Neuron (in vitro differentiated cells): ENCODE results near the gene SORCS3.

Source experiments
- H2AFZ ChIP-seq: one replicate; pipeline ENCODE4 v1.6.1; 2013; ENCODE audit warnings: low read depth, mild to moderate bottlenecking, inconsistent platforms, low read length, moderate library complexity
- H3K27me3 ChIP-seq: one replicate; pipeline ENCODE4 v1.6.1; 2013; ENCODE audit warnings: low read length; ENCODE audit not compliant: insufficient read depth
- H3K36me3 ChIP-seq: one replicate; pipeline ENCODE4 v1.6.1; 2013; ENCODE audit warnings: low read length; ENCODE audit not compliant: insufficient read depth
- H3K4me1 ChIP-seq: one replicate; pipeline ENCODE4 v1.6.1; 2013; ENCODE audit warnings: low read length; ENCODE audit not compliant: insufficient read depth
- H3K4me3 ChIP-seq: 2 replicates; pipeline ENCODE4 v1.5.1; 2013; ENCODE audit warnings: mild to moderate bottlenecking, low read length, moderate library complexity
- H3K9me3 ChIP-seq: one replicate; pipeline ENCODE4 v1.6.1; 2013; ENCODE audit warnings: low read length

The SORCS3 gene

DNA sequence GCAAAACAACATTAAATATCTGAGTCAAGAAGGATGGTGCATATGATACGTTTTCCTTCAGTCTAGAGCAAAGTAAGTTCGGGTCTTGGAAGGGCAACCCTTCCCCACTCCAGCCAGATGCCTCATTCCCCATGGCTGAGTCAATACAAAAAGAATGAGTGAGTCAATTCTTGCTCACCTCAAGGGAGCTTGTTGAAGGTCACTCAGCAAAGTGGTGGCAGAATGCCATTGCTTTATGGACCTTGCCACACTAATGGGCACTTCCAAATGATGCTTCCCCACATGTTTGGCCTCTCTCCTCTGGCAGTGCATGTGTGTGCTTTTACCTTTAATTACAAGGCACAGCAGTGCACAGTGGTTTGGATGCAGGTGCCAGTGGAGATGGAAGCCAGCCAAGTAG, 296.5 kb downstream of the SORCS3 start:
- no peak overlapping the region for H2AFZ ChIP-seq
- H3K4me3 ChIP-seq: no peak overlapping the region
- H3K36me3 ChIP-seq: no peaks in the 10 kb centered on the region
- no peaks in the 10 kb centered on the region for H3K4me1 ChIP-seq
- no peaks in the 10 kb centered on the region for H3K9me3 ChIP-seq
- no peaks in the 10 kb centered on the region for H3K27me3 ChIP-seq

DNA sequence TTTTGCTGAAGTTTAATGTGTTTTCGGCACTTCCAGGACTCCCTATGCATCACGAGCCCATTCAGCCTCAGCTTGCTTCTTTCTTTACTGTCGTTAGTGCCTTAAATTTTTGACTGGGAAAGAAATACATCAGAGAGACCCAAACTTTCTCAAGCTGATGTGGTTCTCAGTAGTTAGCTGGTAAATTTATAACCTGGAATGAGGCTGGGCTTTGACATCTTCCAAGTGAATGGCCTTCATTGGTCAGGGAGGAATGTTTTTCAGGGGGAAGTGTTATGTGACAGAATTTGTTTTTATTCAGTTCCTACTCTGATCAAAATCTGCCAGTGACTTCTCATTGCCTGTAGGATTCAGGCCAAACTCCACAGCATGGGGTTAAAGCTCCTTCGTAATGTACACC, 296.9 kb downstream of the SORCS3 start:
- no peaks in the 10 kb centered on the region for H3K27me3 ChIP-seq
- H3K4me1 ChIP-seq: no peaks in the 10 kb centered on the region
- H3K4me3 ChIP-seq: no peak overlapping the region
- no peaks in the 10 kb centered on the region for H3K9me3 ChIP-seq
- H3K36me3 ChIP-seq: no peaks in the 10 kb centered on the region
- H2AFZ ChIP-seq: no peak overlapping the region

DNA sequence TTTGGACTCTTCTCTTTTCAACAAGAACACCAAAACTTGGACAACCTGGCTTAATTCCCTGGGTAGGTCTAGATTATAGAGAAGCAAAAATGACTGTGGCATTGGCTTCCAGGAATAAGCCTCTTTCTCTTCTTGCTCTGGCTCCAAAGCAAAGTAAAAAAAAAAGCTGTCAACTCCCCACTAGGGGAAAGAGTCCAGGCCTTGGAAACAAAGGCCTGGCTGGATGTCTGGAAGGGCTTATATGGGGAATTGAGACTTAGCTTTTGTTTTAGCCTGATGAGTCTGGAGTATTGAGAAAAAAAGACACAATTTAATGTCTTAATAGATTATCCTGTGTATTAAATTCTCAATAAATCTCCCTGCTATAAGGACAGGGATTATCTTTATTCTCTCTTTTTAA, 300.6 kb downstream of the SORCS3 start:
- no peaks in the 10 kb centered on the region for H3K4me1 ChIP-seq
- H3K9me3 ChIP-seq: no peaks in the 10 kb centered on the region
- no peaks in the 10 kb centered on the region for H3K36me3 ChIP-seq
- no peaks in the 10 kb centered on the region for H3K27me3 ChIP-seq
- no peak overlapping the region for H2AFZ ChIP-seq
- H3K4me3 ChIP-seq: no peak overlapping the region

DNA sequence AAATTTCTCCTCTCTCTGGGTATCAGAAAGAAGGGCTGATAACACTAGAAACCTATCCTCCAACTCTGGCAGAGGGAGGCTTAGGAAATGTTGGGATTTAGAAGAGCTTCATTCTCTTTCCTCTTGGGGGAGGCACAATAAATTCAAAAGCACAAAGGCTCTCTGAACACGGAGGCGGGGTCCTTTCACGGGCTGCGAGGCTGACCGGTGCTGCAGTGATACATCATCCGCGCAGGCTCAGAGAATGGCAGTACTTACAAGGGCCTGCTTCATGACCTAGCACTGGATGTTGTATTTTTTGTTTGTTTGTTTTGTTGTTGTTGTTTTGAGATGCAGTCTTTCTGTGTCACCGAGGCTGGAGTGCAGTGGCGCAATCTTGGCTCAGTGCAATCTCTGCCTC, 306.2 kb downstream of the SORCS3 start:
- Histone ChIP-seq H3K9me3 (no peaks in the 10 kb centered on the region), H3K4me1 (no peaks in the 10 kb centered on the region), H3K27me3 (no peaks in the 10 kb centered on the region), H3K36me3 (no peaks in the 10 kb centered on the region), H2AFZ (no peak overlapping the region), H3K4me3 (no peak overlapping the region)

DNA sequence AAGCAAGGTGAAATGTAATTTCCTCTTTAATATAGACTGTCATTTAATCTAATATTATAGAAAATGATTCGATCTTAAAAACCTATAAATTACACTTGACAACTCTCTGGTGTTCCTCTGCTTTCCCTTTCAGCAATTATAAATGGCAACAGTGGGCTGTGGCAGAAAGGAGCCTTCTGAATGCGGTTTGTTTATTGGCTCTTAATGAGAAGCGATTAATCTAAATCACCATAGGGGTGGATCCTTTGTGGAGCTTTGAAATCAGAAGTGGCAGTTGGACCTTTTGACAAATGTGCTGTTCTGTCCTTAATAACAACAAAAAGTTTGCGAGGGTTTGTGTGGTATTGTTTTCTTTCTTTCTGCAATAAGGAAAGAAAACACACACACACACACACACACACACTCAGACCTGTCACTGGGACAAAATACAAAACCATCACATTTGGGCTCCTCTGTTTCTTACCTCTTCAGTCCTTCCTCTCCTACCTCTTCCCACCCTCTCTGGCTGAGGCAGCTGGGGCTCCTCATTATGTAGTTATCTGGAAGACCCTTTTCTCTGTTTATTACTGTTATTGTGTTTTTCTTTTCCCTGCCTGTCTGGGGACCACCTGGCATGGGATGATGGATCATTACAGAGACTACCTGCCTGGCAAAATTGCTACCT, 316.2 kb downstream of the SORCS3 start:
- Histone ChIP-seq H3K9me3 (no peaks in the 10 kb centered on the region), H3K4me1 (no peaks in the 10 kb centered on the region), H3K36me3 (no peaks in the 10 kb centered on the region), H2AFZ (no peak overlapping the region), H3K4me3 (no peak overlapping the region), H3K27me3 (no peaks in the 10 kb centered on the region)

DNA sequence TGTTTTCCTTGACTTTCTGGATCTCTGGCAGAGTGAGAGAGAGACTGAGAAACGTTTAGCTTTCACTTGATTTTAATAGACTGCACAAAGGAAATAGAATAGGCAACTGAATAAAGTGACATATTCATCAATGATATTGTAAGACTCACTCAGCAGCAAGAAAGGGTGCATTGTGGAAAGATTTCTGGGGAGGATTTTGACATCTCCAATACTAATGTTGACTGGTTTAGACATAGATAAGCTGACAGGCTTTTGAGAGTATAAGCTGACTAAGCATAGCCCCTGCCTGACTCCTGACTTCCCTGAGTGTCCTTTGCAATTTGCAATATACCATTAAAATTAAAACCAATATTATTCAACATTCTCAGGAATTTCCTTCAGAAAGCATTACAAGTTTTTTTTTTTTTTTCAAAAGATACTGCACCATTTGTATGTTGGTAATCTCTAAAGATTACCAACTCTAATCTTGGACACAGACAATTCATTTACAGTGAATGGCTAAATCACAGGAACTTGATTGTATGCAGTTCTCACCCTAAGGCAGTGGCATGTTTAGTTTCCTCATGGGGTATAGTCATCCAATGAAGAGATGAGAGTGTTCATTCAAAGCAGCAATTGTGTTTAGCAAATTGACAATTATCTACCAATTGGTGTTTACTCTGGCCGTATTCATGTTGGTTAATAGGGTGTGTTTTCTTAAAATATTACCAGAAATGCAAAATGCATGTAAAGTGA, 325.6 kb downstream of the SORCS3 start:
- Histone ChIP-seq H3K4me3 (no peak overlapping the region), H3K9me3 (no peaks in the 10 kb centered on the region), H2AFZ (no peak overlapping the region), H3K36me3 (no peaks in the 10 kb centered on the region), H3K4me1 (no peaks in the 10 kb centered on the region), H3K27me3 (no peaks in the 10 kb centered on the region)

DNA sequence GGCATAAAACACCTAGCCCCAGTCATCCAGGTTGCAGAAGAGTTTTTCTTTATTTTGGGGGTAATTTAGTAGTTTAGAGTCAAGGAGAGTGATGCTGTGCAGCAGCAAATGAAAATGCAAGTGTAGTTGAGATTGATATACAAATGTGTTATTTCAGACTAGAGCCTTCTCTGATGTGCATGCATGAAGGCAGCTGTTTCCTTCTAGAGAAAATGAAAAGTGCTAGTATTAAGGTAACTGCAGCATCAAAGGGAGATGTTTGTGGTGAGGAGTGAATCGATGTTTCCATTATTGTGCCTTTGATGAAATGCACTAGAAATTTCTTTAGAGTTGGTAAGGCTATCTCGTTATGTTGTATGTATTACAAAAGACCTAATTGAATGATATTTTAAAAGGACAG, 339.3 kb downstream of the SORCS3 start:
- no peak overlapping the region for H3K4me3 ChIP-seq
- H3K4me1 ChIP-seq: no peaks in the 10 kb centered on the region
- H3K9me3 ChIP-seq: no peaks in the 10 kb centered on the region

DNA sequence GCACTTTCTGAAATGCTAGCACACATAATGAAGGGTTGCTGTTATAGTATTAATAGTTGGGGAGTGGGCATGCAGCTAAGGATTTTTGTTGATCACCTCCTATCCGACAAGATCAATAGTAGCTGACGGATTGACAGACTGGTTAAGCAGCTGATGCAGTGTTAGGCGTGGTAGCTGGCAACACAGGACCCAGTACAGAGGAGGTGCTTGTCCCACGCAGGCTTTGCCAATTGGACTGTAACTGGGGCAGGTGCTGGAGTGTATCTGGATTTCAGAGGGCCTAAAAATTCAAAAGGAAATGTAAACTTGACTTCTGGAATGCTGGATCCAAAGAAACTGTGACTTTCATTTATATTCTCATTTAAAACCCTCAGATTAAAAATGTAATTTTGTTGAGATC, 340.9 kb downstream of the SORCS3 start:
- H3K4me3 ChIP-seq: no peak overlapping the region
- H3K4me1 ChIP-seq: no peaks in the 10 kb centered on the region
- no peaks in the 10 kb centered on the region for H3K9me3 ChIP-seq
- H2AFZ ChIP-seq: no peak overlapping the region
- no peaks in the 10 kb centered on the region for H3K27me3 ChIP-seq
- no peaks in the 10 kb centered on the region for H3K36me3 ChIP-seq

More for the DNA sequence above, 339.3 kb downstream of the SORCS3 start:
- no peaks in the 10 kb centered on the region for H3K27me3 ChIP-seq
- H3K36me3 ChIP-seq: no peaks in the 10 kb centered on the region
- no peak overlapping the region for H2AFZ ChIP-seq

DNA sequence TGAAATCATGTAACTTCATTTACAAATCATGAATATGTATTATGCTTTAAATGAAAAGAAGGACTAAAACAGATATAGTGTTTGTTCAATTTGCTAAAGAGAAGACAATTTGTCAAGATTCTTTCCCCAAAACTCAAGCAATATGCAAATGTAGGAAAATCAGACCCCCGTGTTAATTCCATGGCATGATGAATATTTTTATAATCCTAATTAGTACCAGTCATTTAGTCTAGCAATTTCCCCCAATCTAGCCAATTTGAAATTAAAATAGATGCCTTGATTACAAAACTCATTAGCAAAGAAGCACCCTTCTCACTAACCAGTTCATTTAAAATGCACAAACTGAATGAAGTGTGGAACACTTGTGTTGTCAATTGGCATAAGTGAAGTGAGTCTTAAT, 347.6 kb downstream of the SORCS3 start:
- Histone ChIP-seq H3K36me3 (no peaks in the 10 kb centered on the region), H2AFZ (no peak overlapping the region), H3K9me3 (no peaks in the 10 kb centered on the region), H3K4me3 (no peak overlapping the region), H3K4me1 (no peaks in the 10 kb centered on the region), H3K27me3 (no peaks in the 10 kb centered on the region)

DNA sequence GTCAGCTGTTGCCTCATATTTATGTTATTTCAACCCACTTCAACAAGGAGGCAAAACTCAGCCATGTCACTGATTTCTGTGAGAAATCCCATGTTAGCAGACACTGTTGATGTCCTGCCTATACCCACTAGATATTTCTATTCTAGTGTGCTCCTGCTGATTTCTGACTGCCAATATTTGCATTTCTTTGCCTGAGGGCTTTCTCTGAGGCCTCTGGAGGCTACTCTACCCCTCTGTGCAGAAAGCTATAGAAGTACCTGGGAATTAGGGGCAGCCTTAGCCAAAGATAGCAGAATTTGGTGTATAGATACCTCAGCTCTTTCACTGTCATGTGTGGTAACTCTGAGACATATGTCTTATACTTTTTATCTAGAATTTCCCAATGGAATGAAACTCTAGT, 348.8 kb downstream of the SORCS3 start:
- H3K4me1 ChIP-seq: no peaks in the 10 kb centered on the region
- no peak overlapping the region for H2AFZ ChIP-seq
- no peak overlapping the region for H3K4me3 ChIP-seq
- H3K27me3 ChIP-seq: no peaks in the 10 kb centered on the region
- no peaks in the 10 kb centered on the region for H3K9me3 ChIP-seq
- no peaks in the 10 kb centered on the region for H3K36me3 ChIP-seq

DNA sequence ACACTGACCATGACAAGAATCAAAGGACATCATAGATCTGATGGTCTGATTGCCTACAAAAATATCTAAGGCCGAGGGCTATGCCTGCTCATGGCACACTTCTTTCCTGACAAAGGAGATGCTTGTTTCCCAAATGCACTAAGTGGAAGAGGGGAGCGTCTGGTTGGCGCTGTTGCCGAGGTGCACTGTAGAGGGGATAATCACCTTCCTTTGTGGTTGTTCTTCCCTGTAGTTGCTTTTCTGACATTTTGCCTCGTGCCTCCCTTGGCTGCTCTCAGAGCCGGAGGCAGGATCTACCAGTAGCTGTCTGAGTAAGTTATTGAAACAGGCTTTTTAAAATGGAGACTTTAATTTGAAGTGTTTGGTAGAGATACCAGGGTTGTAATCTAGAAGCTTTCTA, 352.0 kb downstream of the SORCS3 start:
- Histone ChIP-seq H2AFZ (no peak overlapping the region), H3K27me3 (no peaks in the 10 kb centered on the region)

DNA sequence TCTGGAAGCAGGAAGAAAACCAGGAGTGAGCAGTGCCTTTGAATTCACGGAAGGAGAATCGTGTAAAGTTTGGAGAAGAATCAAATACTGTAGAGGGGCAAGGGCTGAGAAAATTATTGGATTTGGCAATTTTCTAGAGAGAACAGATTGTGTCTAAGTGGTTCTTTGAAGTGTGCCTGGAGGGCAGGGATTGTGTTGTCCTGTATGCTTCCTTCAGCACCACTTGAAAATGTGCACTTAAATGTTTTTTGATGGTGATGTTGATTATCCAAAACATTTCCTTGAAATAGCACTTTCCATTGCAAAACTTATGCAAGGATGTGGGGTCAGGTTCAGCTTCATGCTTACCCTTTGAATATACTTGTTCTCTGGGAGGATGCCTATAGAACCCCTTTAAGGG, 360.2 kb downstream of the SORCS3 start:
- Histone ChIP-seq H3K36me3 (no peaks in the 10 kb centered on the region), H3K4me1 (no peaks in the 10 kb centered on the region), H2AFZ (no peak overlapping the region), H3K9me3 (no peaks in the 10 kb centered on the region), H3K27me3 (no peaks in the 10 kb centered on the region), H3K4me3 (no peak overlapping the region)

More for the DNA sequence above, 352.0 kb downstream of the SORCS3 start:
- Histone ChIP-seq H3K4me1 (no peaks in the 10 kb centered on the region), H3K4me3 (no peak overlapping the region), H3K36me3 (no peaks in the 10 kb centered on the region), H3K9me3 (no peaks in the 10 kb centered on the region)

DNA sequence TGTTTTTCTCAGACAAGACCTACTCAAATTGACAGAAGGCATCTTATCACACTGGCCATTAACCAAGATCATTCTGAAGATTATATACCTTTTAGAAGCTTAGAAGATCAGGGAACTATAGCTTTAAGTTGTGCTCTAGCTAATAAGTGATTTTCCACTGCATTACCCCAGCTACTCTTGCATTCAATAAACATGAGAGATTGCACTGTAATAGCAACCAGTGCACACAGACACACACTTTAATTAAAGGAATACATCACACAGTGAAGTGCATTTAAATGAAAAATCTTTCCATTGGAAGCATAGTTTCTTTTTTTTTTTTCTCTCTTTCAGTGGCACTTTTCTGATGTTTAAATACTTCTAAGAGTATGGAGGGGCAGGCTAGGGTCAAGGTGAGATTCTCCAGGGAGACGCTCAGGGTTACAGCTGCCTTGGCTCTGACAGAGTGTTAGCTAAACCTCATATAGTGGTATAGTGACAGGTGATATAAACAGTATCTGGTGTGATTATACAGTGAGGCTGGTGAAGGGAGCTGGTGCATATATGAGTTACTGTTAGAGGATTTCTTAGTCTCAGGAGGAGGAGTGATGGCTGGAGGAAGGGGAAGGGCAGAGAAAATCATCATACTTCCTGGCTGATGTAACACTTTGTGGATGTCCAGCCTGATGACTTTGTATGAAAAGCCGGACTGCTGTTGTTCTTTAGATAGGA, 369.5 kb downstream of the SORCS3 start:
- H3K4me1 ChIP-seq: no peaks in the 10 kb centered on the region
- no peaks in the 10 kb centered on the region for H3K36me3 ChIP-seq
- no peaks in the 10 kb centered on the region for H3K9me3 ChIP-seq
- H2AFZ ChIP-seq: no peak overlapping the region
- H3K4me3 ChIP-seq: no peak overlapping the region
- H3K27me3 ChIP-seq: no peaks in the 10 kb centered on the region
